Upper lobe of right lung (tissue), 1 donor: ENCODE data around the gene CAPN14. TPM values are rescaled to one million over a fixed set of nuclear protein-coding genes. Genes with fewer than 3 reads are reported as not detected.

ENCODE experiments used
- ATAC-seq: fragments of 200-7000 bp; cut with Tn5 transposase; one replicate; pipeline ENCODE4 v1.9.1; 2020; ENCODE audit warnings: mild to moderate bottlenecking, moderate library complexity
- DNase-seq: peaks from one replicate; pipeline ENCODE4 v3.0.0-alpha.2; 2020
- H3K27ac ChIP-seq: fragments of 200-600 bp; one replicate; pipeline ENCODE4 v1.8.0; 2022
- H3K27me3 ChIP-seq: fragments of 200-600 bp; one replicate; pipeline ENCODE4 v1.8.0; 2022; ENCODE audit warnings: mild to moderate bottlenecking
- H3K36me3 ChIP-seq: fragments of 200-600 bp; one replicate; pipeline ENCODE4 v1.8.0; 2022
- H3K4me1 ChIP-seq: fragments of 200-600 bp; one replicate; pipeline ENCODE4 v1.8.0; 2022
- H3K4me3 ChIP-seq: fragments of 200-600 bp; one replicate; pipeline ENCODE4 v1.8.0; 2022; ENCODE audit warnings: mild to moderate bottlenecking
- H3K9me3 ChIP-seq: fragments of 200-600 bp; one replicate; pipeline ENCODE4 v1.8.0; 2022
- intact Hi-C: fragments of 100-400 bp; cut with DNase I; formaldehyde crosslinking; loops from one replicate; pipeline ENCODE4 v1.11.0; 2022
- total RNA-seq: library from RNA; stranded (reverse); fragmentation: NEBNext Ultra II Directional; extraction: Animal tissue kit (Norgen Biotek cat#: 25700); gene quantifications from one replicate; pipeline ENCODE4 v1.2.1, GENCODE V29; 2021
- TF ChIP-seq, protein P1 (sequence below): fragments of 200-600 bp; IDR thresholded peaks from one replicate; pipeline ENCODE4 v1.8.0; 2022; ENCODE audit warnings: antibody characterized with exemption
- donor health status: DM: no; HTN: yes; CAD: no; lungs with severe emphysema.

Gene CAPN14
- total RNA-seq, 1 donor from 2014 or later, result 0.26 TPM

DNA sequence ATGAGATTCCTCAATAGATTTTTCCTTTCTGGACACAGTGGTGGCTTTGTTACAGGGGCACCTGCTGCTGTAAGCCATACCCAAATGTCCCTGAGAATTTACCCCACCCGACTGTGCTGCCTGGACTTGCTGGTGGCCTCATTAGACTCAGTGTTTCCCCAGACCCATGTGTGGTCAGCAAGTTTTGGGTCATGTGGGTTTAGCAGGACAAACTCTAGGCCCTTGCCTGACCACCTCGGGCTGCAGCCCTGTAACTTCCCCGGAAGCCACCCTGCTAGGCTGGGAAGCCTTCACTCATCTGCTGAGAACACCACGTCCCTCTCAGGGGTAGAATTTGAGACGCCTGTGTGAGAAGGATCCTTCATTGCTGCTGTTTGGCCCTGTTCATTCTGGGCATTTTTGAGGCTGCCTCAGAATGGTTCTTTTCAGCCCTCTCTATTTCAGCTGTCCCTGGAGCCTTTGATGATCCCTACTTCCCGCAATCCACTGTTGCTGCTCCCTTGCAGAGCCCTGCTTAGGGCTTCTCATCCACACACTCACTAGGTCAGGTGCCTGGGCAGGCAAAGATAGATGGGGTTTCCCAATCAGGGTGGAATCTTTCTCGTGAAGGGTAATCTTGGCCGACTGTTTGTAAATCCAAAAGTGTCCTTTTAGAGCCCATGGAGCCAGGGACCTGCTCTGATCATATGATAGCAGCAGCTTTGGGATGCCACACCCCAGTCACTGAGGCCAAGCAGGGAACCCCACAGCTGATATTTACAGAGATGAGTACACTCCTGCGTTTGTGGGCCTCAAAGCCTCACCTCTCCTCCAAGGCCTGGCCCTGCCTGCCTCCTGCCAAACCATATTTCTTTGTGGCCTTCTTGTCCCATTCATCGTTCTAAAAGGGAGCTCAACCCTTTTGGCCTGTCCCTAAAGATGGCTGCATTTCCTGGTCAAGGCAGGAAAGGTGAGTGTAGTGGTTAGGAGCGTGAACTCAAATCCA is 23.4 kb upstream of the CAPN14 start:
- H3K9me3 ChIP-seq, result no peaks in the 10 kb centered on the region
- H3K27ac ChIP-seq, result no peak overlapping the region
- no peaks in the 10 kb centered on the region for H3K27me3 ChIP-seq
- no peaks in the 10 kb centered on the region for H3K4me1 ChIP-seq
- intact Hi-C loops, result no loop called here
- TF ChIP-seq, protein P1, sequence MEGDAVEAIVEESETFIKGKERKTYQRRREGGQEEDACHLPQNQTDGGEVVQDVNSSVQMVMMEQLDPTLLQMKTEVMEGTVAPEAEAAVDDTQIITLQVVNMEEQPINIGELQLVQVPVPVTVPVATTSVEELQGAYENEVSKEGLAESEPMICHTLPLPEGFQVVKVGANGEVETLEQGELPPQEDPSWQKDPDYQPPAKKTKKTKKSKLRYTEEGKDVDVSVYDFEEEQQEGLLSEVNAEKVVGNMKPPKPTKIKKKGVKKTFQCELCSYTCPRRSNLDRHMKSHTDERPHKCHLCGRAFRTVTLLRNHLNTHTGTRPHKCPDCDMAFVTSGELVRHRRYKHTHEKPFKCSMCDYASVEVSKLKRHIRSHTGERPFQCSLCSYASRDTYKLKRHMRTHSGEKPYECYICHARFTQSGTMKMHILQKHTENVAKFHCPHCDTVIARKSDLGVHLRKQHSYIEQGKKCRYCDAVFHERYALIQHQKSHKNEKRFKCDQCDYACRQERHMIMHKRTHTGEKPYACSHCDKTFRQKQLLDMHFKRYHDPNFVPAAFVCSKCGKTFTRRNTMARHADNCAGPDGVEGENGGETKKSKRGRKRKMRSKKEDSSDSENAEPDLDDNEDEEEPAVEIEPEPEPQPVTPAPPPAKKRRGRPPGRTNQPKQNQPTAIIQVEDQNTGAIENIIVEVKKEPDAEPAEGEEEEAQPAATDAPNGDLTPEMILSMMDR, result no peak
- no peaks in the 10 kb centered on the region for H3K36me3 ChIP-seq
- ATAC-seq, result no peak
- H3K4me3 ChIP-seq, result no peak overlapping the region
- no peak for DNase-seq

DNA sequence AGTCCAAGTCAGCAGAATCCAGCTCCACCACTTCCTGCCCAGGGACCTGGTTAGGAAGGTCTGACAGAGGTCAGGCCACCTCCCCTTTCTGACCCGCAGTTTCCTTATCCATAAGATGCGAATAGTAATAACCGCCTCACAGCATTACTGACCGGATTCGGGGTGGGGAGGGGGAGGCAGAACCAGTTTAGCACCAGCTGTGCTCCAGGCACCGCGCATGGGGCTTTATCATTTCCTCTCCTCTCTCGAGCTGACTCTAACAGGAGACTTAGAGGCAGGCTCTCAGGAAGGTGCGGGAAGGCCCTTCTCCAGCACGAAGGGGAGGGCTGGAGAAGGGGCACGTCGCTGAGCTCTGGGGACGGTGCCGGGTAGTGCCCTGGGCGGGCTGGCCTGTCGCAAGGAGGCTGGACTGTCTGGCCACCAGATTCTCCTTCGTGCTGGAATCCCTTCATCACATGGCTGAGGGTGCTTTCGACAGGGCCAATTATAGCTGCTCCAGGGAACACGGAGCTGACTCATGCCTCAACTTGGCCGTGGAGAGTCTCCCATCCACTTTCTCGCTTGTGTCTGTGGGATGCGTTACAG is 22.4 kb upstream of the CAPN14 start:
- Histone ChIP-seq H3K27ac (peak overlapping the region; percentile 42), H3K27me3 (no peaks in the 10 kb centered on the region), H3K4me3 (no peak overlapping the region), H3K36me3 (no peaks in the 10 kb centered on the region), H3K4me1 (peaks cover under 1% of the 10 kb centered on the region), H3K9me3 (no peaks in the 10 kb centered on the region)
- TF ChIP-seq, protein P1, result no peak
- intact Hi-C loops, result no loop called here
- DNase-seq (no peak), ATAC-seq (peak; percentile 13)

GRCh38 chr2:31238906-31239592 is 21.7 kb upstream of the CAPN14 start:
- no peak for ATAC-seq
- Histone ChIP-seq H3K4me3 (no peak overlapping the region), H3K4me1 (peaks cover 6% of the 10 kb centered on the region), H3K9me3 (no peaks in the 10 kb centered on the region), H3K36me3 (no peaks in the 10 kb centered on the region), H3K27me3 (no peaks in the 10 kb centered on the region), H3K27ac (no peak overlapping the region)
- intact Hi-C loops, result no loop called here
- DNase-seq, result no peak
- TF ChIP-seq, protein P1, result no peak

- ATAC-seq, result no peak
- no peaks in the 10 kb centered on the region for H3K36me3 ChIP-seq
- no peak for DNase-seq
- H3K27me3 ChIP-seq, result no peaks in the 10 kb centered on the region
- no peak overlapping the region for H3K4me3 ChIP-seq
- H3K4me1 ChIP-seq, result peaks cover 6% of the 10 kb centered on the region
- TF ChIP-seq, protein P1, result no peak
- H3K27ac ChIP-seq, result no peak overlapping the region
- no peaks in the 10 kb centered on the region for H3K9me3 ChIP-seq
- intact Hi-C loops, result no loop called here
Measured at GRCh38 chr2:31238126-31238905, 21.0 kb upstream of the CAPN14 start.

- DNase-seq (no peak), ATAC-seq (no peak)
- Histone ChIP-seq H3K4me1 (peaks cover 6% of the 10 kb centered on the region), H3K27ac (no peak overlapping the region), H3K27me3 (no peaks in the 10 kb centered on the region), H3K9me3 (no peaks in the 10 kb centered on the region), H3K36me3 (no peaks in the 10 kb centered on the region), H3K4me3 (no peak overlapping the region)
- TF ChIP-seq, protein P1, result no peak
- intact Hi-C loops, result no loop called here
Measured at GRCh38 chr2:31237348-31238017, 20.2 kb upstream of the CAPN14 start.
